Dermis microvascular lymphatic vessel endothelial cell (primary cell): ENCODE results near the gene KPNA1. TPM values are rescaled to one million over a fixed set of nuclear protein-coding genes. Genes with fewer than 3 reads are reported as not detected.

Experiments used
- DNase-seq, 2 donors: peaks; one replicate each; pipeline versions ENCODE4 v3.0.0 to v3.0.0-alpha.2; 2010; ENCODE audit warnings: low read depth in 2 of 2
- total RNA-seq: library from RNA; depleted of rRNA; stranded (reverse); fragments of >200 nt; gene quantifications from 2 replicates; pipeline ENCODE4 v1.2.1, GENCODE V29; 2014

KPNA1 gene
- 20.9 and 25.7 TPM in 2 replicates for total RNA-seq

GRCh38 chr3:122514123-122515019 lies at the start of gene KPNA1:
TSS of gene KPNA1 (minus strand) at chr3:122514939. CDS start at chr3:122496565, 18,374 bp downstream.
- peak; percentile 67 to 89 for DNase-seq

GRCh38 chr3:122564155-122564912 lies 49.6 kb upstream of the KPNA1 start, which contains the start of the genes DTX3L and PARP9:
TSS of gene DTX3L (plus strand) at chr3:122564338. CDS start at chr3:122564427, 89 bp downstream.
TSS of gene PARP9 (minus strand) at chr3:122564300. CDS start at chr3:122559620, 4,680 bp downstream.
- DNase-seq = peak; percentile 67 to 83

GRCh38 chr3:122563717-122564025 lies 48.9 kb upstream of the KPNA1 start:
- peak in 1 of 2 donors; percentile 8 for DNase-seq

DNA sequence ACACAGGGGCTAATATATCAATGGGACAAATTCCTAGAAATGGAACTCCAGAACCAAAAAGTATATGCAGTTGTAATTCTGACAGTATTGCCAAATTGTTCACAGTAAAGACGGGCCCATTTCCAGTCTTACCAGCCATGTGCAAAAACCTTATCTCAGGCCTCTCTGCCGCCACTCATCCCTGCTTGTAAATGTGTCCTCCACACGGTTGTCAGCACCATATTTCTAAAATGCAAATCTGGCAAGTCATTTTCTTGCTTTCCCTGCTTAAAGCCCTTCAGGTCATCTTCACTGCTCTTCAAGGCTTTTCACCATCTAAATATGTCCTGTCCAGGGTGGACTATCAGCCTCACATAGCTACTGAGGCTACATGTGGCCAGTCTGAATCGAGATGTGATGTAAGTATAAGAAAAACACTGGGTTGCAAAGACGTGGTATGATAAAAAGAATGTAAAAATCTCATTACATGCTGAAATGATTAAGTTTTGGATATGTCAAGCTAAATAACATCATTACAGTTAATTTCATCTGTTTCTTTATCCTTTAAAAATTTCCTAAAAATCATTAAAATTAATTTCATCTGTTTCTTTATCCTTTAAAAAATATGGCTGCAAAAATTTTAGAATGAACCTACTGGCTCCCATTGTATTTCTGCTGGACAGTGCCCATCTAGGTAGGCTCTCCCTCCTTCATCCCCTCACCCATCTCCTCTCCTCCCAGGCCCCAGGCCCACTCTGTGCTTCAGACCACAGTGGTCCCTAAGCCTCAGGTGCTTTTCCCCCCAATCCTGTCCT lies 48.4 kb upstream of the KPNA1 start:
- no peak for DNase-seq

GRCh38 chr3:122560680-122561079 lies 45.9 kb upstream of the KPNA1 start:
- peak; percentile 47 to 67 for DNase-seq

DNA sequence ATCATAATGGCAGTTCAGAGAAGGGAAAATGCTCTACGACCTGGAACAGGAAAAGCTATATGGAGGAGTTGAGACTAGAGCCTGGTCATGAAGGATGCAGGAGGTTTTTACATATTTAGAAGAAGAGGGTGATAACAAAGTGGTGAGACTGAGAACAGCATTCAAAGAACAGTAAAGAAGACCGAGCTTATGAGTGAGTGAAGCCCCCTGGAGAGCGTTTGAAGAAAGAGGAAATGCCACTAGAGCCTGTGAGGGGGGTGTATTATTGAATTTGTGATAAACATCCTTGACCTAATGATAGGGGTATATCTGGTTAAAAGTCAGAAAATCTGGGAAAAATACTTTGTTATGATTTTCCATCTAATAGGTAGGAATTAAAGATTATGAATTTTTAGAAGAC lies 45.2 kb upstream of the KPNA1 start:
- DNase-seq = no peak

DNA sequence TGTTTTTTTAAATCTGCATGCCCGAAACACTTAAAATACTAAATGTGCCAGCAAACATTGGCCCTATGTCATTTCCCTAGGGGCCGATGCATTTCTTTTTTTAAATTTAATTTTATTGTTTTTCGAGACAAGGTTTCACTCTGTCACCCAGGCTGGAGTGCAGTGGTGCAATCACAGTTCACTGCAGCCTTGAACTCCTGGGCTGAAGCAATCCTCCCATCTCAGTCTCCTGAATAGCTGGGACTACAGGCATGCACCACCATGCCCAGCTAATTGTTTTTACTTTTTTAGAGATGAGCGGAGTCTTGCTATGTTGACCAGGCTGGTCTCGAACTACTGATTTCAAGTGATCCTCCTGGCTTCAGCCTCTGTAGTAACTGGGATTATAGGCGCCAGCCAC lies 43.9 kb upstream of the KPNA1 start:
- no peak for DNase-seq

- DNase-seq = no peak
Observed at GRCh38 chr3:122557356-122557755, 42.6 kb upstream of the KPNA1 start.

DNA sequence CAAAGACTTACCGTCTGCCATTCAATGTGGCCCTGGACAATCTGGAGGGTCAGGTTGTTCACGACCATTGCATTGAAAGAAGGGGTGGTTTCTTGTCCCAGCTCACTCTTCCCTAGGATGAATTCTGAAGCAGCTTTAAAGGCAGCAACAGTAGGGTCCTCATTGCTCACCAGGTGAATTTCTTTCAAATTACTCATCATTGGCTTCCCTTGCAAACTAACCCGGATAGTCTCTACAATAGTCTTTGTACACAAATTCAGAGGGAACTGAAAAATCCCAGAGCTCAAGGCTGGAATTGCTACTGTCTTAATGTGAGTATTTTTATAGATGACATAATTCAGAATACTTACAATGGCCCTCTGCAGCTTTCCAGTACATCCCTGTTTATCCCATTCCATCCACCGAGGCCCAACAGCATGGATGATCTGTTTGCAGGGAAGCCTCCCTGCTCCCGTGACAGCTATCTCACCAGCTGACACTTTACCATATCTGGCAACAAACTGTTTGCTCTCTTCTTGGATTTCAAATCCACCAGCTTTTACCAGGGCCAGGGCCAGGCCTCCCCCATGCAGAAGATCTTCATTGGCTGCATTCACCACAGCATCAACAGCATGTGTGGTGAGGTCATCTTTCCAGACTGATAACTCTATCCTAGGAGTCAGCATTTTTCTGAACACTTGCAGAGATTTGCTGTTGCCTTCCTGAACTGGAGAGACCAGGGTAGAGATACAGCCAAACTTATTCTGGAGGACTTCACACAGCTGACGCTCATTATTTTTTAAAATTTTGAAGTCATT lies 40.7 kb upstream of the KPNA1 start:
- no peak for DNase-seq

DNA sequence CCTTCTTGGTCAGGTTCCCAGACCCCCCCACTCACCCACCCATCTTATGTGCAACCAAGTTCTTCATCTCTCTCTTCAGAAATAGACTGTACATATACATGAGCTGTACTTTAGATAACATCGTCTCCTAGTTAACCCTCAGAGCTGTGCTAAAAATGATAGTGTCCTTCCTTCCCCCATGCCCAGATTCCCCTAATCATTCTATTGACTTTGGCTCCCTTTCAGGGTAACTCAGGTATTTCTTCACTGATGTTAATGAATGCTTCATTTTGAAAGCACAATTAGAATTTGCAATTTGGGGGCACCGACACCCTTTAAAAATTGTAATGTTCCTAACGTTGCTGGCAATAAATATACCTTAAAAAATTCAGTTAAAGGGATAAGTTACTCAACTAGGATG lies 38.4 kb upstream of the KPNA1 start:
- no peak for DNase-seq

GRCh38 chr3:122548619-122549018 lies 33.9 kb upstream of the KPNA1 start:
- DNase-seq = no peak

DNA sequence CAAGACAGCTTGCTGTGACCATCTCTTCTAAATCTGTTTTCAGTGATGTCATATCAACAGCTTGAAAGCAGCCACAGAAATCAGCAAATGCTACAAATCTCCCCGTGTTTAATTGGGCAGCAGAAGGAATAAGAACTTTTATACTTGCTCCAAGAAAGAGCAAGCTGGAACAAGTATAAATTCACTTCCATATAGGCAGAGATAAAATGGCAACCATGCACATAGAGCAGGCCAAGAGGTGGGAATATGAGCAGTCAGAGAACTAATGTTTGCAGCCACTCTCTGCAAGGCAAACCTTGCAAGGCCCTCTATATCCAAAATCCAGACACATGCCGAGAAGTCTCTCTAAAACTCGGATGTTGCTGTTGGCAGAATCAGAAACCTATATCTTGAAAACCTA lies 33.3 kb upstream of the KPNA1 start:
- no peak for DNase-seq

DNA sequence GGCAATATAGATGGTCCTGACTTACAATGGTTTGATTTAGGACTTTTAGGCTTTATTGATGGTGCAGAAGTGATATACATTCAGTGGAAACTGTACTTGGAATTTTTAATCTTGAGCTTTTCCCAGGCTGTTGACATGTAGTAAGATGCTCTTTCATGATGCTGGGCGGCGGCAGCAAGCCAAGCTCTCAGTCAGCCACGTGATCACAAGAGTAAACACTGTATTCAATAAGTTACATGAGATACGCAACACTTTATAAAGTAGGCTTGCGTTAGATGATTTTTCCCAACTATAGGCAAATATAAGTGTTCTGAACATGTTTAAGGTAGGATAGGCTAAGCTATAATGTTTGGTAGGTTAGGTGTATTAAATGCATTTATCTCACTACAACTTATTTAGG lies 31.4 kb upstream of the KPNA1 start:
- no peak for DNase-seq

DNA sequence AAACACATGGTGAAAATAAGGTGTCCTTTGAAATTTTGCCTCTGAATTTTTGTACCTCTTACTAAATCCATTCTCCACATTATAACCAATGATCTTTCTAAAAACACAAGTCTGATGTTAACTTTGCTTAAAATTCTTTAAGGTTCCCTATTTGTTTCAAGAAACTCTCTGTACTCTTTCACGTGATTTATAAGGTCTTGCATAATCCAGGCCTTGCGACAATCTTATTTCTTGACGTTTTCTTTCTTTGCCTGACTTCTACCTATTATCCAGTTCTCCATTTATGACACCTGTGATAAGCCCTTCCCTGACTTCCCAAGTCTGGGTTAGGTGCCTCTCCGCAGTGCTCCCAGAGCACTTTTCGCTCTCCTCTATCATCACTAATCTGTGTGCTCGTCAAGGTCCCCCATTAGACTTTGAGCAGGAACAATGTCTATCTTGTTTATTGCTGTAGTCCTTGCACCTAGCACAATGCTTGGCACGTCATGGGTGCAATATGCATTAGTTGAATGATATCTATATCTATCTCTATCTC lies 24.3 kb upstream of the KPNA1 start:
- no peak for DNase-seq

DNA sequence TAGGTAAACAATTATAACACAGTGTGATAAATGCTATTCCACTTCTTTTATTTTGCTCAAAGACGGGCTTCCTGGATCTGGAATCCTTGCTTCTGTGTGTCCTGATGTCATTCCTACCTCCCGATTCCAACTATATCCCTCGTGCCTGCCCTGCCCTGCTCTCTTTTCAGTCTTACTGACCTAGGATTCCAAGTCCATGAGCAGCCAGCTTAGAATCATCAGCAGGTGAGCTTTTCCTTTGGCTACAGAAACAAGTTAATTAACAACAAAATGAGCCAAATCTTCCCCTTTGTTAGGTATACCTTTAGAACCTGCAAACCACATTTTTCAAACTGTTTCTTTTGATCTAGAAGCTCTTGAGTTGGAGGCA lies 21.9 kb upstream of the KPNA1 start:
- no peak for DNase-seq

GRCh38 chr3:122535964-122536631 lies 21.4 kb upstream of the KPNA1 start:
- DNase-seq = no peak

DNA sequence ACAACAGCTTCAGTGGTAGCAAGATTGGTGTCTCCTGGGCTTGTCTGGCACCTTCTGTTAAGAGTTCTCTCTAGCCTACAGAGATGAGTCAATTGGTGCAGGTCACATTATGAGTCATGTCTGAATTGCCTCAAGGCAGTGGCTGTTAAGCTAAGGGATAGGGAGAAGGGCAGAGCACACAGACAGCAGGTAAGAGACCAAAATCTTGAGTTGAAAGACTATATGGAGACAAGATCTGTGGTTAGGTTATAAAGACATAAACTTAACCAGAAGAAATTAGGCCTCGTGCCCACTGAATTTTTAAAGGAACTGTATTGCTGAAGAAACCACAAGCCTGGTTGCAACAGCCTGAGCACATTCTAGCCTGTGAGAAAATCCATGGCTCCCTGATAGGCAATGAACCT lies 19.2 kb upstream of the KPNA1 start:
- no peak for DNase-seq

DNA sequence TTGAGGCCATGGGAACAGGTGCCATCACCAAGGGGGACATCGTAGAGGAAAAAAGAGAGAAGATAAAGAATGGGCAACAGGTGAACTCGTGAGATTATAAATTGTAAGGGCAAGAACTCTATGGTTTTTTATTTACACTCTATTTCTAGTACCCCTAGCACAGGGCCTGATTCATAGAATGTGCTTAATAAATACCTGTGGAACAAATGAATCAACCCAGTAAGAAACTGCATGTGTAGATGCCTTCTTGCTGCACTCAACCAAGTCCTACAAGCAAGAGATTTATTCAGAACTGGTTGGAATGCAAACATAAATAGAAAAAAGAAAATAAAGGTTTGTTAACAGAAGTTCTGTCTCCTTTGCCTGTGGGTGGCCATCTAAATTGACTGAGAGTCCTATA lies 18.7 kb upstream of the KPNA1 start:
- no peak for DNase-seq

DNA sequence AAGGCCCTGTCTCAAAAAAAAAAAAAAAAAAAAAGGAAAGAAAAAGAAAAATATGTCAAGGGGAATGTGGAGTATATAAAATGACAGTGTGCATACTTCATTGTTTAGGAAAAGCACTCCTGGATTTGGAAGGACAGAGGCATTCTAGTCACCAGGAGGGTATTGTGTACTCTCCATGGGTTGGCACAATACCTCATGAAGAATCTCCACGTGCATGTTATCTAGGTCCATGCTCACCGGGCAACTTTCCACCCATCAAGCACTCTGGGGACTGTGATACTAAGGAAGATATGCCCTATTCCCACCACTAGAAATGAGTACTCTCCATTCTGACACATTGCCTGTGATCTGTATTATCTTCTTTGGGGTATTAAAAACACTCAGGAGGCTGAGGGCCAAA lies 15.4 kb upstream of the KPNA1 start:
- no peak for DNase-seq

DNA sequence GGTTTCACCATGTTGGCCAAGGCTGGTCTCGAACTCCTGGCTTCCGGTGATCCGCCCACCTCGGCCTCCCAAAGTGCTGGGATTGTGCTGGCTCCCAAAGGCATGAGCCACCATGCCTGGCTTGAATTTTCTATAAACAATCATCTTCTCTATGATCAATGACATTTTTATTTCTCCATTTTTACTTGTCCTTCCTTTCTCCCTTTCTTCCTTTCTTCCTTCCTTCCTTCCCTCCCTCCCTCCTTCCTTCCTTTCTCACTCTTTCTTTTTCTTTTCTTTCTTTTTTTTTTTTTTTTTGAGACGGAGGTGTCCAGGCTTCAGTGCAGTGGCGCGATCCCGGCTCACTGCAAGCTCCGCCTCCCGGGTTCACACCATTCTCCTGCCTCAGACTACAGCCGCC lies 8.6 kb upstream of the KPNA1 start:
- DNase-seq = no peak
